Activated CD4-positive, CD25-positive, alpha-beta regulatory T cell treated with anti-CD3 and anti-CD28 coated beads, Interleukin-2, amount 50 U/mL, for 72 hours (primary cell): ENCODE data around the gene LTBP3.
A peak's percentile ranks its signal among the peaks of the same experiment; 100 is the strongest.

Experiments used
- DNase-seq: peaks from one replicate; pipeline ENCODE4 v3.0.0; 2021

The LTBP3 gene

DNA sequence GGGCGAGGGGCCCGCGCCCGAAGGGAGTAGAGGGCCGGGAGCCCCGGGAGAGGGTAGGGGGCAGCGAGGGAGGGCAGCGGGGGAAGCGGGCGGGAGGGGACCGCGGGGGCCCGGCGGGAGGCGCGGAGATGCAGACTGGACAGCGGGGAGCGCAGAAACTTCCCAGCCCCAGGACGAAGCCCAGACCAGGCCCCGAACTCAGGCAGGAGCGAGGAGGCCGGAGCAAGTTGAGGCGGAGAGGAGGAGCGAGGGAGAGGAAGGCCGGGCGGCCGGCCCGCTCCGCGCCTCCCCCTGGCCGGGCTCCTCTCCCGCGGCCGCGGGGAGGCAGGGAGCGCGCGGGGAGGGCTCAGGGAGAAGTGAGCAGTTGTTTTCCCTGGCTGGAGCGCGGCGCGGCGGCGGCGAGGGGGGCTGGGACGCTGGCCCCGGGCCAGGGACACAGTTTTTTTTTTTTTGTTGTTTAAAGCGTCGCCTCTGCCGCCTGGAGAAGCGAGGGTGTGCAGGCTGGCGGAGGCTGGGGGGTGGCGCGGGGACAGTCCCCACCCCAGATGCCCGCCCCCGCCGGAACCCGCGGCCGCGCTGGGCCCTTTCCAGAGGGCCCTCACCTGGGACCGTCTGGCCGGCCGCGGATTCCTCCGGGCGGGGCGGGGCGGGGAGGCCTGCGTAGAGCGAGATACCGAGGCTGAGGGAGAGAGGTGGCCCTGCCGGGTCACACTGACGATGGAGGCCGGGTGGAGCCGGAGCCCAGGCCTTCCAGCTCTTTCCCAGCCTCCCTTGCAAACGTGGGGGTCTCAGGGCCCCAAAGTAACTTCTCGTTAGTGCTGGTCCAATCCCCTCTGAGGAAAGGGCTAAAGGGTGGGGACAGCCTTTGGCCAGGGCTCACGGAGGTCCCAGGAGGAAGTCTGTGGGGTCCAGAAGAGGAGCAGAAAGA is at the start of gene LTBP3:
Gene LTBP3 (minus strand): TSS at position 358 of the 928 bp plus-strand sequence. CDS start 400 bp downstream, outside the sequence.
- DNase-seq = peak; percentile 49

- no peak for DNase-seq
Observed at GRCh38 chr11:65606876-65607613, 48.9 kb upstream of the LTBP3 start.

- no peak for DNase-seq
Observed at GRCh38 chr11:65604258-65604657, 46.1 kb upstream of the LTBP3 start.

GRCh38 chr11:65599955-65600246 is 41.7 kb upstream of the LTBP3 start:
- no peak for DNase-seq

DNA sequence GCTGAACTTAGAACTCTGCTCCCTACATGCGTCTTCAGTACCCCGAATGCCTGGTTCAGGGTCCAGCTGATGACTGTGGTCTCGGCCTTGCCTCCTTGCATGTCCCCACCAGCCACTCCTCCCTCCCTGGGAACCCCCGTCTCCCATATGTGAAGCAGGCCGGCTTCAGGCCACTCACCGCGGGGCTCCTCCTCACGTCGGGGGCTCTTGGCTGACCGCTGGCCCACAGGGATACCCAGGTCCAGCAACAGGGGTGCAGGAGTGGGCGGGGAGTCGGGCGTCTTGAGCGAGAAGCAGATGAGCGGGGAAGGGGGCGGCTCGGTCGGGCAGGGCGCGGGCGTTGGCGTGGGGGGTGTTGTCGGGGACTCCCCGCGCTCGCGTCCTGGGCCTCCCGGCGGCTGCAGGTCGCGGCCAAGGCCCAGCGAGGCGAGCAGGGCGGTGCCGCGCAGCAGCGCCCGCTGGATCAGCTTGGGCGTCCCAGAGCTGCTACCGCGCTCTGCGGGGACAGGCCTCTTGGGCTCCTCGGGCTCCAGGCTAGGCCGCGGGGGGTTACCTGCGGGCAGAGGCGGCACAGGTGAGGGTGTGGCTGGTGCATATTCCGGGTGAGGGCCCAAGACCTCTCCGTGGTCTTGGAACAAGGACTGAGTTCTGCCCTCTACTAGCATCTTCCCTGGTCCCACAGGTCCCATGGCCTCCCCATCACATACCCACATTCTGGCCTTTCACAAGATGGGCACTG is 41.2 kb upstream of the LTBP3 start:
- no peak for DNase-seq

GRCh38 chr11:65598258-65598699 is 40.1 kb upstream of the LTBP3 start:
- no peak for DNase-seq

GRCh38 chr11:65596520-65596919 is 38.4 kb upstream of the LTBP3 start:
- DNase-seq = no peak

DNA sequence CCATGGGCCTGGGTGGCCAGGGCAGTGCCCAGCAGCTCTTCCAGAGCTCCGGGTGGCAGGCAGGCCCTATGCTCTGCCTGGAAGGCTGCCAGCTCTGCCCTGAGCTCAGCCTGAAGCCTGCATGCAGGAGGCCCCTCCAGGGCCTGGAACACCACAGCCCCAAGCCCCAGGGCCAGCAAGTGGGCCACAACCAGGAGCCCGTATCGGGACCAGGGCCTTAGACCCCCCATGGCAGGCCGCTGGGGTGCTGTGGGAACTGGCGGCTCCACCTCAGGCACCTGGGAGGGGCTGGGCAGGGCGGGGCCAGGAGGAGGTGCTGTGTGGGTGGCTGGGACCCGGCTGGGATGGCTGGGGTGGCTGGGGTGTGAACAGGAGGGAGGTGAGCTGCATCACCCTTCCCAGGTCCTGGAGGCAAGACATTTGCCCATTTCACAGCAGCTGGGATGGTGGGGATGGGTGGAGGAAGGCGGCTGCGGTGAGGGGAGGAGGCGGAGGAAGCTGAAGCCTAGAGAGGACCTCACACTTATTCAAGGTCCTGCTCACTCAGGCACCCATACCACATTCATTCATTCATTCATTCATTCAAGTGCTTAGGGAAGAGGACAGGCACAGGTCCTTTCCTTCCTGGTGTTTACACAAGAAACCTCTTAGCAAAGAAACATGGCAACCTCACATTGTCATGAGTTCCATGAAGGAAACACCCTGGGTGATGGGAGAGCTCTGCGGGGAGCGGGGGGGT is 37.6 kb upstream of the LTBP3 start, which contains the start of gene KCNK7:
Gene KCNK7 (minus strand): TSS at position 258 of the 739 bp plus-strand sequence. CDS start 28 bp downstream, at position 230.
- DNase-seq = no peak

DNA sequence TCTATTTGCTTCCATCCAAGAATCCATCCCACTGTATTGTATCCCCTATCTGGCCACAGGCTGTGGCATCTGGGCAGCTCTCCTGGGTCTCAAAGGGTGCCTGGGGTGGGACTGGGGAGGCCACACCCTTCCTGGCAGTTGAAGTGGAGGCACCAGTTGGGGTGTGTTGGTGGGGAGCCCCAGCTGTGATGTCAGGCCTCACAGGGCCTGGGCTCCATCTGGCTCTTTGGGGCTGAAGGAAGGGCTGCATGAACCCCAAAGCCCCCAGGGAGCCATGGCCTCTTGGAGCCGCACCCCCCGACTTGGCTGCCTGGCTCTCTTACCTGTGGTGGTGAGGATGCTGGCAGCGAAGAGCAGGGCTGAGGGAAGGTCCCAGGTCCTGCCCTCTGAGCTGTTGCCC is 37.0 kb upstream of the LTBP3 start:
- no peak for DNase-seq

- no peak for DNase-seq
Observed at GRCh38 chr11:65593518-65594414, 35.6 kb upstream of the LTBP3 start.

GRCh38 chr11:65592858-65593517 is 34.8 kb upstream of the LTBP3 start:
- no peak for DNase-seq

DNA sequence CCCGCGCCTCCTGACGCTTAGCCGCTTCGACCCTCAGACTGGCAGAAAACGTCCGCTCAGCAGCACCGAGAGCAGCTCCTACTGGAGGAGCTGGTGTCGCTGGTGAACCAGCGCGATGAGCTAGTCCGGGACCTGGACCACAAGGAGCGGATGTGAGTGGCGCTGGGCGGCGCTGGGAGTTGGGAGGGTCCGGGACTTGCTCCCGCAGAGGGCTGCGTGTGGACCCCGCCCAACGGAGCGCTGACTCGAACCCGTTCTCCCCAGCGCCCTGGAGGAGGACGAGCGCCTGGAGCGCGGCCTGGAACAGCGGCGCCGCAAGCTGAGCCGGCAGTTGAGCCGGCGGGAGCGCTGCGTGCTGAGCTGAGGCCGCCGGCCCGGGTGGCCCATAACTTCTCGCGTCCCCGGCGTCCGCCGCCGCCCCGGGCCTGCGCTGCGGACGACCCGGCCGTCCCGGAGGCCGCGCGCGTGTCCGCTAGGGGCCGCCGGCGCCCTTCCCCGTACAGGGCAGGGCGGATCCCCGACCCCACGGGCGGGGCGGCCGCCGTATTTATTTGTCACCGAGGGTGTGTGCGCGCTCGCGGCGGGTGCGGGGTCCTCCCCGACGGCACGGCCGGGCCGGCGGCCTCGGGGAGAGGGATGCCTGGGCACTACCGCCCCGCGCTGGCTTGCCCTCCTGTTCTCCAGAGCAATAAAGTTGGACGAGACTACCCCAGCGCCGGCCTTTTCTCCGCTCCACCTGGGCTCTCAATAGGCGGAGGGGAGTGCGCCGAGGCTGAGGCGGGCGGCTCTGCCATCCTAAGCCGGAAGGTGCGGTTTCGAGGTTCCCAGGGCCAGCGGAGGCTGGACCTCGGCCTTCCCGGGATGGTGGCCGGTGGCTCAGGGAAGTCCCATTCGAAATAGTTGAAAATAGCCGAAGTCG is 34.0 kb upstream of the LTBP3 start:
- DNase-seq = no peak

DNA sequence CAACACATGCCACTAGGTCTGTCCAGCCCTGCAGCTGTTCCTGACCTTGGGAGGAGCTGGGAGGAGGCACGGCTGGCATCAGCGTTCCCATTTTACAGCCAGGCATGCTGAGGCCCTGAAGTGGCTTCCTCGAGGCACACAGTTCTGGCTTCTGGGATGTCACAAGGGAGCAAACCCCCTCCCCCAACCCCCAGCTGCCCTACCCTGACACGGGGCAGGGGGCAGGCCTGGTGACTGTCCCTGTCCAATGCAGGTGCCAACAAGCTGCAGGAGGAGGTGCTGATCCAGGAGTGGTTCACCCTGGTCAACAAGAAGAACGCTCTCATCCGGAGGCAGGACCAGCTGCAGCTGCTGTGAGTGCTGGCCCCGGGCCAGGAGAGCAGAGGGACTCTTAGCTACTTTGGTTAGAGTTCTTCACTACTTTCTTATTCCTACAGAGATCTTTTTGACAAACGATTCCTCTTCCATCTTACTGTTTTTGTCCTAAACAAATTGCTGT is 32.1 kb upstream of the LTBP3 start:
- no peak for DNase-seq

- DNase-seq = no peak
Observed at GRCh38 chr11:65589444-65590239, 31.5 kb upstream of the LTBP3 start.

GRCh38 chr11:65588199-65589054 is 30.3 kb upstream of the LTBP3 start:
- DNase-seq = peak; percentile 68

- no peak for DNase-seq
Observed at GRCh38 chr11:65586676-65587075, 28.5 kb upstream of the LTBP3 start.

- DNase-seq = no peak
Observed at GRCh38 chr11:65586247-65586630, 28.1 kb upstream of the LTBP3 start.
